ENCODE measurements around the gene RNF213. TPM values are rescaled to one million over a fixed set of nuclear protein-coding genes. Genes with fewer than 3 reads are reported as not detected.
A peak's percentile ranks its signal among the peaks of the same experiment; 100 is the strongest.
"Not testable (repeated sequence)": the region's sequence is repeated elsewhere in the genome, so short reads cannot be mapped to it uniquely, and the experiment has no call there.

Gene RNF213
- total RNA-seq, 1 donor from 2014 or later: 110 TPM

- H3K4me1 Mint-ChIP-seq (ENCODE audit: unreplicated experiment): peaks cover 11% of the 10 kb centered on the region
- H3K9me3 Mint-ChIP-seq (ENCODE audit: unreplicated experiment): no peaks in the 10 kb centered on the region
- no peak for DNase-seq (ENCODE audit: low spot score)
- peaks cover 3% of the 10 kb centered on the region for H3K36me3 Mint-ChIP-seq (ENCODE audit: low read depth, unreplicated experiment)
- no peak overlapping the region for H3K27ac Mint-ChIP-seq (ENCODE audit: unreplicated experiment)
- no peak for TF ChIP-seq CTCF (IDR thresholded peaks at IDR 0.05; ENCODE audit: unreplicated experiment)
- H3K4me3 Mint-ChIP-seq (ENCODE audit: unreplicated experiment): no peak overlapping the region
- peaks cover 7% of the 10 kb centered on the region for H3K27me3 Mint-ChIP-seq (ENCODE audit: unreplicated experiment)
Measured at GRCh38 chr17:80253631-80254395, 6.8 kb upstream of the RNF213 start.

GRCh38 chr17:80254396-80255251 is 6.0 kb upstream of the RNF213 start:
- H3K4me3 Mint-ChIP-seq (ENCODE audit: unreplicated experiment): no peak overlapping the region
- no peak for DNase-seq (ENCODE audit: low spot score)
- peaks cover 11% of the 10 kb centered on the region for H3K27me3 Mint-ChIP-seq (ENCODE audit: unreplicated experiment)
- peaks cover 3% of the 10 kb centered on the region for H3K36me3 Mint-ChIP-seq (ENCODE audit: low read depth, unreplicated experiment)
- peaks cover 11% of the 10 kb centered on the region for H3K4me1 Mint-ChIP-seq (ENCODE audit: unreplicated experiment)
- no peak overlapping the region for H3K27ac Mint-ChIP-seq (ENCODE audit: unreplicated experiment)
- H3K9me3 Mint-ChIP-seq (ENCODE audit: unreplicated experiment): no peaks in the 10 kb centered on the region
- TF ChIP-seq CTCF (IDR thresholded peaks at IDR 0.05; ENCODE audit: unreplicated experiment): no peak

- Mint-ChIP-seq H3K4me3 (ENCODE audit: unreplicated experiment) (no peak overlapping the region), H3K27me3 (ENCODE audit: unreplicated experiment) (peaks cover 13% of the 10 kb centered on the region), H3K9me3 (ENCODE audit: unreplicated experiment) (no peaks in the 10 kb centered on the region), H3K36me3 (ENCODE audit: low read depth, unreplicated experiment) (peaks cover 3% of the 10 kb centered on the region), H3K4me1 (ENCODE audit: unreplicated experiment) (peaks cover 13% of the 10 kb centered on the region), H3K27ac (ENCODE audit: unreplicated experiment) (no peak overlapping the region)
- DNase-seq (ENCODE audit: low spot score): no peak
- no peak for TF ChIP-seq CTCF (IDR thresholded peaks at IDR 0.05; ENCODE audit: unreplicated experiment)
Measured at GRCh38 chr17:80256034-80256350, 4.7 kb upstream of the RNF213 start.

GRCh38 chr17:80257716-80258213 is 2.9 kb upstream of the RNF213 start:
- no peak overlapping the region for H3K4me3 Mint-ChIP-seq (ENCODE audit: unreplicated experiment)
- DNase-seq (ENCODE audit: low spot score): no peak

GRCh38 chr17:80258296-80258695 is 2.4 kb upstream of the RNF213 start:
- H3K9me3 Mint-ChIP-seq (ENCODE audit: unreplicated experiment); H3K36me3 Mint-ChIP-seq (ENCODE audit: low read depth, unreplicated experiment); DNase-seq (ENCODE audit: low spot score); H3K4me3 Mint-ChIP-seq (ENCODE audit: unreplicated experiment): not testable (repeated sequence)
- Mint-ChIP-seq H3K27me3 (ENCODE audit: unreplicated experiment) (peaks cover 22% of the 10 kb centered on the region), H3K4me1 (ENCODE audit: unreplicated experiment) (peaks cover 25% of the 10 kb centered on the region), H3K27ac (ENCODE audit: unreplicated experiment) (peak overlapping the region; percentile 15)

More at GRCh38 chr17:80257716-80258213, 2.9 kb upstream of the RNF213 start:
- H3K27ac Mint-ChIP-seq (ENCODE audit: unreplicated experiment): no peak overlapping the region
- H3K27me3 Mint-ChIP-seq (ENCODE audit: unreplicated experiment): peaks cover 22% of the 10 kb centered on the region
- H3K9me3 Mint-ChIP-seq (ENCODE audit: unreplicated experiment): no peaks in the 10 kb centered on the region
- H3K36me3 Mint-ChIP-seq (ENCODE audit: low read depth, unreplicated experiment): peaks cover 3% of the 10 kb centered on the region
- H3K4me1 Mint-ChIP-seq (ENCODE audit: unreplicated experiment): peaks cover 25% of the 10 kb centered on the region
- TF ChIP-seq CTCF (IDR thresholded peaks at IDR 0.05; ENCODE audit: unreplicated experiment): no peak
